ENCODE results near the gene SYNE3.

The SYNE3 gene

GRCh38 chr14:95557832-95558231, 41.4 kb upstream of the SYNE3 start:
- in situ Hi-C loops (cut with MboI; ENCODE audit: low pct_unique_long_range_greater_than_20kb, low sequenced_read_pairs, unreplicated experiment), result loop anchor here (10.0 to 25.0 kb wide), 2 partner anchors 437 to 729 kb away; no protein-coding TSS in a partner anchor
- no peak for DNase-seq (ENCODE audit: low spot score)
- TF ChIP-seq CTCF (IDR thresholded peaks at IDR 0.05; ENCODE audit: extremely low read depth, insufficient read depth, missing control alignments), result no peak

- in situ Hi-C loops (cut with MboI; ENCODE audit: low pct_unique_long_range_greater_than_20kb, low sequenced_read_pairs, unreplicated experiment), result loop anchor here (10.0 to 25.0 kb wide), 2 partner anchors 438 to 730 kb away; no protein-coding TSS in a partner anchor
- TF ChIP-seq CTCF (IDR thresholded peaks at IDR 0.05; ENCODE audit: extremely low read depth, insufficient read depth, missing control alignments), result no peak
- DNase-seq (ENCODE audit: low spot score), result no peak
Measured at GRCh38 chr14:95557291-95557690, 40.8 kb upstream of the SYNE3 start.

GRCh38 chr14:95555053-95555452, 38.6 kb upstream of the SYNE3 start:
- DNase-seq (ENCODE audit: low spot score), result no peak
- in situ Hi-C loops (cut with MboI; ENCODE audit: low pct_unique_long_range_greater_than_20kb, low sequenced_read_pairs, unreplicated experiment), result loop anchor here (10.0 to 25.0 kb wide), 2 partner anchors 440 to 732 kb away; no protein-coding TSS in a partner anchor
- no peak for TF ChIP-seq CTCF (IDR thresholded peaks at IDR 0.05; ENCODE audit: extremely low read depth, insufficient read depth, missing control alignments)

- no peak for DNase-seq (ENCODE audit: low spot score)
- in situ Hi-C loops (cut with MboI; ENCODE audit: low pct_unique_long_range_greater_than_20kb, low sequenced_read_pairs, unreplicated experiment), result loop anchor here (10.0 to 25.0 kb wide), 2 partner anchors 442 to 734 kb away; no protein-coding TSS in a partner anchor
- TF ChIP-seq CTCF (IDR thresholded peaks at IDR 0.05; ENCODE audit: extremely low read depth, insufficient read depth, missing control alignments), result no peak
Measured at GRCh38 chr14:95553141-95553540, 36.7 kb upstream of the SYNE3 start.

- in situ Hi-C loops (cut with MboI; ENCODE audit: low pct_unique_long_range_greater_than_20kb, low sequenced_read_pairs, unreplicated experiment), result loop anchor here (10.0 to 25.0 kb wide), 2 partner anchors 443 to 736 kb away; no protein-coding TSS in a partner anchor
- TF ChIP-seq CTCF (IDR thresholded peaks at IDR 0.05; ENCODE audit: extremely low read depth, insufficient read depth, missing control alignments), result no peak
Measured at GRCh38 chr14:95551435-95551834, 35.0 kb upstream of the SYNE3 start.

GRCh38 chr14:95549656-95550585, 33.5 kb upstream of the SYNE3 start:
- no peak for TF ChIP-seq CTCF (IDR thresholded peaks at IDR 0.05; ENCODE audit: extremely low read depth, insufficient read depth, missing control alignments)
- in situ Hi-C loops (cut with MboI; ENCODE audit: low pct_unique_long_range_greater_than_20kb, low sequenced_read_pairs, unreplicated experiment), result loop anchor here (10.0 to 25.0 kb wide), 2 partner anchors 445 to 737 kb away; no protein-coding TSS in a partner anchor
- no peak for DNase-seq (ENCODE audit: low spot score)

More at GRCh38 chr14:95551435-95551834, 35.0 kb upstream of the SYNE3 start:
- no peak for DNase-seq (ENCODE audit: low spot score)
